HEK293 (cell line): Measurements from ENCODE around the gene PODXL2.

ENCODE experiments used
- CTCF ChIA-PET: fragments of 350-600 bp; formaldehyde crosslinking; extraction: SDS; loops from one replicate; lab custom pipeline; 2021; ENCODE audit warnings: antibody characterized with exemption; lab: Yijun Ruan, JAX
- POLR2A ChIA-PET: fragments of 300-600 bp; formaldehyde crosslinking; extraction: SDS; loops from one replicate; lab custom pipeline; 2020; ENCODE audit warnings: antibody characterized with exemption, inconsistent platforms; lab: Yijun Ruan, JAX
- H3K27ac ChIP-seq: fragments of 200-500 bp; sonication (Bioruptor generic); 2 replicates; pipeline ENCODE4 v1.5.1; 2014; ENCODE audit warnings: low read depth, low read length, control low read depth, inconsistent platforms; ENCODE audit errors: extremely low read depth
- H3K36me3 ChIP-seq, 2 experiments: fragments of 200-500 bp in 1 of 2; sonication (Bioruptor generic) in 1 of 2; 1 replicate in 1 of 2; 2 replicates in 1 of 2; pipeline ENCODE4 v1.5.1; 2014 to 2017; ENCODE audit warnings: inconsistent platforms in 2 of 2, low read length in 2 of 2; ENCODE audit not compliant: control insufficient read depth in 2 of 2, insufficient read depth in 1 of 2
- H3K4me1 ChIP-seq: fragments of 200-500 bp; sonication (Bioruptor generic); 2 replicates; pipeline ENCODE4 v1.5.1; 2014; ENCODE audit warnings: mild to moderate bottlenecking, low read length, inconsistent platforms; ENCODE audit not compliant: control insufficient read depth, insufficient read depth
- H3K4me3 ChIP-seq: 2 replicates; pipeline ENCODE4 v1.5.1; 2011; ENCODE audit warnings: low read depth, mild to moderate bottlenecking, control low read depth, low read length, moderate library complexity
- H3K9me3 ChIP-seq: fragments of 200-500 bp; sonication (Bioruptor generic); 2 replicates; pipeline ENCODE4 v1.5.1; 2014; ENCODE audit warnings: low read depth, low read length, inconsistent platforms; ENCODE audit not compliant: control insufficient read depth, insufficient read depth
- EGR2 ChIP-seq: fragments of 450-650 bp; formaldehyde crosslinking; IDR thresholded peaks from 2 replicates; pipeline ENCODE4 v1.5.1; 2016; ENCODE audit warnings: low read depth, missing biosample characterization, missing genetic modification characterization
- FEZF1 ChIP-seq: fragments of 450-650 bp; formaldehyde crosslinking; IDR thresholded peaks from 2 replicates; pipeline ENCODE4 v1.5.1; 2016; ENCODE audit warnings: missing biosample characterization, missing genetic modification characterization
- ZBTB1 ChIP-seq: fragments of 450-650 bp; formaldehyde crosslinking; IDR thresholded peaks from 2 replicates; pipeline ENCODE4 v1.5.1; 2016; ENCODE audit warnings: missing biosample characterization, missing genetic modification characterization
- ZNF157 ChIP-seq: fragments of 450-650 bp; formaldehyde crosslinking; IDR thresholded peaks from 2 replicates; pipeline ENCODE4 v1.5.1; 2016; ENCODE audit warnings: missing biosample characterization, missing genetic modification characterization
- ZNF2 ChIP-seq: fragments of 450-650 bp; formaldehyde crosslinking; IDR thresholded peaks from 2 replicates; pipeline ENCODE4 v1.5.1; 2016; ENCODE audit warnings: missing biosample characterization, missing genetic modification characterization
- ZNF211 ChIP-seq: fragments of 450-650 bp; formaldehyde crosslinking; IDR thresholded peaks from 2 replicates; pipeline ENCODE4 v1.5.1; 2016; ENCODE audit warnings: low read depth, missing biosample characterization, missing genetic modification characterization
- ZNF221 ChIP-seq: fragments of 450-650 bp; formaldehyde crosslinking; IDR thresholded peaks from 2 replicates; pipeline ENCODE4 v1.5.1; 2017; ENCODE audit warnings: missing biosample characterization, missing genetic modification characterization, borderline replicate concordance
- ZNF274 ChIP-seq, 2 experiments: fragments of 200-500 bp in 1 of 2; fragments of 450-650 bp in 1 of 2; sonication (Bioruptor generic) in 1 of 2; formaldehyde crosslinking in 1 of 2; IDR thresholded peaks; 2 replicates each; pipeline versions ENCODE4 v1.5.1 to v1.6.1; 2014 to 2016; ENCODE audit warnings: borderline replicate concordance in 1 of 2, inconsistent platforms in 1 of 2, low read length in 1 of 2, missing biosample characterization in 1 of 2, missing genetic modification characterization in 1 of 2
- ZNF311 ChIP-seq: fragments of 450-650 bp; formaldehyde crosslinking; IDR thresholded peaks from 2 replicates; pipeline ENCODE4 v1.5.1; 2017; ENCODE audit warnings: missing biosample characterization, missing genetic modification characterization, borderline replicate concordance
- ZNF324 ChIP-seq: fragments of 450-650 bp; formaldehyde crosslinking; IDR thresholded peaks from 2 replicates; pipeline ENCODE4 v1.5.1; 2016; ENCODE audit warnings: missing biosample characterization, missing genetic modification characterization
- ZNF394 ChIP-seq: fragments of 450-650 bp; formaldehyde crosslinking; IDR thresholded peaks from 2 replicates; pipeline ENCODE4 v1.5.1; 2016; ENCODE audit warnings: missing biosample characterization, missing genetic modification characterization, mild to moderate bottlenecking, moderate library complexity, borderline replicate concordance
- ZNF510 ChIP-seq: fragments of 450-650 bp; formaldehyde crosslinking; IDR thresholded peaks from 2 replicates; pipeline ENCODE4 v1.5.1; 2018; ENCODE audit warnings: mild to moderate bottlenecking, missing genetic modification characterization, missing biosample characterization; ENCODE audit not compliant: insufficient replicate concordance
- ZNF549 ChIP-seq: fragments of 450-650 bp; IDR thresholded peaks from 2 replicates; pipeline ENCODE4 v1.5.1; 2018; ENCODE audit warnings: missing biosample characterization, missing genetic modification characterization, mild to moderate bottlenecking, inconsistent platforms, moderate library complexity
- ZNF555 ChIP-seq: fragments of 450-650 bp; formaldehyde crosslinking; conservative IDR thresholded peaks from 2 replicates; pipeline ENCODE4 v1.5.1; 2017; ENCODE audit warnings: missing biosample characterization, mild to moderate bottlenecking, missing genetic modification characterization, inconsistent platforms
- ZNF571 ChIP-seq: fragments of 450-650 bp; formaldehyde crosslinking; IDR thresholded peaks from 2 replicates; pipeline ENCODE4 v1.5.0; 2017; ENCODE audit warnings: missing biosample characterization, missing genetic modification characterization
- ZNF621 ChIP-seq: fragments of 450-650 bp; formaldehyde crosslinking; IDR thresholded peaks from 2 replicates; pipeline ENCODE4 v1.5.1; 2017; ENCODE audit warnings: missing biosample characterization, missing genetic modification characterization
- ZNF664 ChIP-seq: fragments of 450-650 bp; formaldehyde crosslinking; IDR thresholded peaks from 2 replicates; pipeline ENCODE4 v1.5.1; 2016; ENCODE audit warnings: missing biosample characterization, missing genetic modification characterization
- ZNF776 ChIP-seq: fragments of 450-650 bp; formaldehyde crosslinking; IDR thresholded peaks from 2 replicates; pipeline ENCODE4 v1.5.0; 2017; ENCODE audit warnings: missing biosample characterization, missing genetic modification characterization, borderline replicate concordance
- TF ChIP-seq, protein P1 (sequence below): fragments of 450-650 bp; formaldehyde crosslinking; IDR thresholded peaks from 2 replicates; pipeline ENCODE4 v1.5.1; 2016; ENCODE audit warnings: missing biosample characterization, missing genetic modification characterization, borderline replicate concordance
- TF ChIP-seq, protein P2 (sequence below): fragments of 450-650 bp; formaldehyde crosslinking; IDR thresholded peaks from 2 replicates; pipeline ENCODE4 v1.5.1; 2016; ENCODE audit warnings: missing biosample characterization, missing genetic modification characterization
- TF ChIP-seq, protein P3 (sequence below): fragments of 450-650 bp; formaldehyde crosslinking; IDR thresholded peaks from 2 replicates; pipeline ENCODE4 v1.5.1; 2016; ENCODE audit warnings: missing biosample characterization, missing genetic modification characterization, low read depth
- TF ChIP-seq, protein P4 (sequence below): fragments of 450-650 bp; formaldehyde crosslinking; IDR thresholded peaks from 2 replicates; pipeline ENCODE4 v1.5.1; 2016; ENCODE audit warnings: missing biosample characterization, missing genetic modification characterization

Gene PODXL2

DNA sequence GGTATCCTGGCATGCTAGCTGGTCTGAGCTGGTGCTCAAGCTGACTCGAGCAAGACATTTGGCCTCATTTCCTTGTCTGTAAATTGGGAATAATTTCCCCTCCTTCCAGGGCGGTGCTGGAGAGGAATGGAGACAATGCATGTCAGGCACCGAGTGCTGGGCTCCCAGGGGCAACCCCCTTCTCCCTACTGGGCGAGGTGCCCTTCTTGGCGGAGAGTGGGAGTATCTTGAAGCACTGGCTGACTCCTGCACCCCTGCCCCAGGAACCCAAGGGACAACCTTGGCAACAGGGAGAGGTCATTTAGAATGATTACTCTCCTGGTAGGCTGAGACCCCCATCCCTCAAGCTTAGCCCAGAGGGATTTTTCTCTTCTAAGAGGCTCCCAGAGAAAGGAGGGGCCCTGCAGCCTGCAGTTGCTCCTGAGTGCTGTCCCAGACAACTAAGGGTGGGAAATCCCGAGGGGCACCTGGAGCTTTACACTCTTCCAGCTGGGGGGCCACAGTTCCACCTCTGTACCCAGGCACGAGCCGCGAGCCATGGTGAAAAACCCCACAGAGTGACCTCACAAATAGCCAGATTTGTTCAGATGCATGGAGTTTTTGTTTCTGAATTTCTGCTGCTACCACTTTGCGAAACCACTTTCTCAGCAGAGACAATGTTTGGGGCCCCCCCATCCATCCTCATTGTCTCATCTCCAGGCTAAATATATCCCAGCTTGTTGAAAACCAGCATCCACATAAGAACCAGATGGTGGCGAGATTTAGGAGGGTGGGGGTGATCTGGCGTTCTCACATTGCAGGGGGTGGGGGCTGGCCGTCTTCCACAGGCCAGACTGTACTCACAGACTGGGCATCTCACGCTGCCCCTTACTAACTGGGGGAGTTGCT lies 88.6 kb downstream of the PODXL2 start:
- no peaks in the 10 kb centered on the region for H3K4me1 ChIP-seq
- ChIA-PET POLR2A (no interaction called here), CTCF (interaction anchor here (0.6 to 0.7 kb wide), 2 partner anchors 12 to 172 kb away, joined by 3 read pairs; no protein-coding TSS in a partner anchor)
- H3K9me3 ChIP-seq, result no peaks in the 10 kb centered on the region
- TF ChIP-seq ZNF221 (no peak), ZNF571 (tag by site-specific recombination) (no peak), ZNF394 (tag by site-specific recombination) (no peak), FEZF1 (tag by site-specific recombination) (no peak), ZNF510 (no peak), ZNF324 (tag by site-specific recombination) (no peak)
- TF ChIP-seq, protein P1, sequence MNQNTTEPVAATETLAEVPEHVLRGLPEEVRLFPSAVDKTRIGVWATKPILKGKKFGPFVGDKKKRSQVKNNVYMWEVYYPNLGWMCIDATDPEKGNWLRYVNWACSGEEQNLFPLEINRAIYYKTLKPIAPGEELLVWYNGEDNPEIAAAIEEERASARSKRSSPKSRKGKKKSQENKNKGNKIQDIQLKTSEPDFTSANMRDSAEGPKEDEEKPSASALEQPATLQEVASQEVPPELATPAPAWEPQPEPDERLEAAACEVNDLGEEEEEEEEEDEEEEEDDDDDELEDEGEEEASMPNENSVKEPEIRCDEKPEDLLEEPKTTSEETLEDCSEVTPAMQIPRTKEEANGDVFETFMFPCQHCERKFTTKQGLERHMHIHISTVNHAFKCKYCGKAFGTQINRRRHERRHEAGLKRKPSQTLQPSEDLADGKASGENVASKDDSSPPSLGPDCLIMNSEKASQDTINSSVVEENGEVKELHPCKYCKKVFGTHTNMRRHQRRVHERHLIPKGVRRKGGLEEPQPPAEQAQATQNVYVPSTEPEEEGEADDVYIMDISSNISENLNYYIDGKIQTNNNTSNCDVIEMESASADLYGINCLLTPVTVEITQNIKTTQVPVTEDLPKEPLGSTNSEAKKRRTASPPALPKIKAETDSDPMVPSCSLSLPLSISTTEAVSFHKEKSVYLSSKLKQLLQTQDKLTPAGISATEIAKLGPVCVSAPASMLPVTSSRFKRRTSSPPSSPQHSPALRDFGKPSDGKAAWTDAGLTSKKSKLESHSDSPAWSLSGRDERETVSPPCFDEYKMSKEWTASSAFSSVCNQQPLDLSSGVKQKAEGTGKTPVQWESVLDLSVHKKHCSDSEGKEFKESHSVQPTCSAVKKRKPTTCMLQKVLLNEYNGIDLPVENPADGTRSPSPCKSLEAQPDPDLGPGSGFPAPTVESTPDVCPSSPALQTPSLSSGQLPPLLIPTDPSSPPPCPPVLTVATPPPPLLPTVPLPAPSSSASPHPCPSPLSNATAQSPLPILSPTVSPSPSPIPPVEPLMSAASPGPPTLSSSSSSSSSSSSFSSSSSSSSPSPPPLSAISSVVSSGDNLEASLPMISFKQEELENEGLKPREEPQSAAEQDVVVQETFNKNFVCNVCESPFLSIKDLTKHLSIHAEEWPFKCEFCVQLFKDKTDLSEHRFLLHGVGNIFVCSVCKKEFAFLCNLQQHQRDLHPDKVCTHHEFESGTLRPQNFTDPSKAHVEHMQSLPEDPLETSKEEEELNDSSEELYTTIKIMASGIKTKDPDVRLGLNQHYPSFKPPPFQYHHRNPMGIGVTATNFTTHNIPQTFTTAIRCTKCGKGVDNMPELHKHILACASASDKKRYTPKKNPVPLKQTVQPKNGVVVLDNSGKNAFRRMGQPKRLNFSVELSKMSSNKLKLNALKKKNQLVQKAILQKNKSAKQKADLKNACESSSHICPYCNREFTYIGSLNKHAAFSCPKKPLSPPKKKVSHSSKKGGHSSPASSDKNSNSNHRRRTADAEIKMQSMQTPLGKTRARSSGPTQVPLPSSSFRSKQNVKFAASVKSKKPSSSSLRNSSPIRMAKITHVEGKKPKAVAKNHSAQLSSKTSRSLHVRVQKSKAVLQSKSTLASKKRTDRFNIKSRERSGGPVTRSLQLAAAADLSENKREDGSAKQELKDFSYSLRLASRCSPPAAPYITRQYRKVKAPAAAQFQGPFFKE, result no peak
- TF ChIP-seq, protein P2, sequence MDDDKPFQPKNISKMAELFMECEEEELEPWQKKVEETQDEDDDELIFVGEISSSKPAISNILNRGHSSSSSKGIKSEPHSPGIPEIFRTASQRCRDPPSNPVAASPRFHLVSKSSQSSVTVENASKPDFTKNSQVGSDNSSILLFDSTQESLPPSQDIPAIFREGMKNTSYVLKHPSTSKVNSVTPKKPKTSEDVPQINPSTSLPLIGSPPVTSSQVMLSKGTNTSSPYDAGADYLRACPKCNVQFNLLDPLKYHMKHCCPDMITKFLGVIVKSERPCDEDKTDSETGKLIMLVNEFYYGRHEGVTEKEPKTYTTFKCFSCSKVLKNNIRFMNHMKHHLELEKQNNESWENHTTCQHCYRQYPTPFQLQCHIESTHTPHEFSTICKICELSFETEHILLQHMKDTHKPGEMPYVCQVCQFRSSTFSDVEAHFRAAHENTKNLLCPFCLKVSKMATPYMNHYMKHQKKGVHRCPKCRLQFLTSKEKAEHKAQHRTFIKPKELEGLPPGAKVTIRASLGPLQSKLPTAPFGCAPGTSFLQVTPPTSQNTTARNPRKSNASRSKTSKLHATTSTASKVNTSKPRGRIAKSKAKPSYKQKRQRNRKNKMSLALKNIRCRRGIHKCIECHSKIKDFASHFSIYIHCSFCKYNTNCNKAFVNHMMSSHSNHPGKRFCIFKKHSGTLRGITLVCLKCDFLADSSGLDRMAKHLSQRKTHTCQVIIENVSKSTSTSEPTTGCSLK (tag by site-specific recombination), result no peak
- H3K36me3 ChIP-seq, result no peaks in the 10 kb centered on the region
- no peak overlapping the region for H3K4me3 ChIP-seq
- no peak overlapping the region for H3K27ac ChIP-seq

DNA sequence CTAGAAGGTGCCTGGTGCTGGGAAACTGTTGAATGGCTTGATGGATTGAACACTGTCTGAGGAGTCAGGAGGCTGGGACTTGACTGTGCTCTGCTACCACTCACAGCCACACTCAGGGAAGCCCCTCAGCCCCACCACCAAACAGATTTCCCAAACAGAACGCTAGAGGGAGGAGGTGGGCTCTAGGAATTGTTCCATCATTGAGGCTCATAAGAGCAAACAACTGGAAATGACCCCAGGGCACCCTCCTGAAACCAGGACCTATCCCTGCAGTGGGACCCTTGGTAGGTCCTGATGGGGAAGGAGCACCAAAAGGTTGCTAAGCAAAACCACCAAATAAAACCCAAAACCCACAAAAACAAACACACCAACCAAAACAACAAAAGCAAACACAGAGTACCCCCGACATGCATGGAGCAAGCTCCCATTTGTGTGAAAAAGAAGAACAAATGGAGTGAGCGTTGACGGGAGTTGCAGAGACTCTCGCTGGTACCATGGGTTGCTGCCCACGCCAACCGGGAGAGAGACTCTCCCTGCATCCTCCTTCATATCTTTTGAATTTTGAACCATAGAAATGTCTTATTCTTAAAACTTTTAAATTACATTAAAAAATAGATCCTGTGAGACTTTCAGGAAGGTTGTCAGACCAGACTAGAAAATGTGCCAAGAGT lies 89.4 kb downstream of the PODXL2 start:
- Histone ChIP-seq H3K27ac (no peak overlapping the region), H3K4me1 (no peaks in the 10 kb centered on the region), H3K36me3 (no peaks in the 10 kb centered on the region), H3K4me3 (no peak overlapping the region), H3K9me3 (no peaks in the 10 kb centered on the region)
- POLR2A ChIA-PET, result no interaction called here
- CTCF ChIA-PET, result no interaction called here
- no peak for TF ChIP-seq ZNF555 (tag by site-specific recombination)
- no peak for TF ChIP-seq ZNF549 (tag by site-specific recombination)
- TF ChIP-seq EGR2, result no peak
- TF ChIP-seq, protein P3, sequence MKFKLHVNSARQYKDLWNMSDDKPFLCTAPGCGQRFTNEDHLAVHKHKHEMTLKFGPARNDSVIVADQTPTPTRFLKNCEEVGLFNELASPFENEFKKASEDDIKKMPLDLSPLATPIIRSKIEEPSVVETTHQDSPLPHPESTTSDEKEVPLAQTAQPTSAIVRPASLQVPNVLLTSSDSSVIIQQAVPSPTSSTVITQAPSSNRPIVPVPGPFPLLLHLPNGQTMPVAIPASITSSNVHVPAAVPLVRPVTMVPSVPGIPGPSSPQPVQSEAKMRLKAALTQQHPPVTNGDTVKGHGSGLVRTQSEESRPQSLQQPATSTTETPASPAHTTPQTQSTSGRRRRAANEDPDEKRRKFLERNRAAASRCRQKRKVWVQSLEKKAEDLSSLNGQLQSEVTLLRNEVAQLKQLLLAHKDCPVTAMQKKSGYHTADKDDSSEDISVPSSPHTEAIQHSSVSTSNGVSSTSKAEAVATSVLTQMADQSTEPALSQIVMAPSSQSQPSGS (tag by site-specific recombination), result no peak
- TF ChIP-seq ZNF157 (tag by site-specific recombination), result no peak
- TF ChIP-seq ZNF776 (tag by site-specific recombination), result no peak
- no peak for TF ChIP-seq ZNF274 (IDR thresholded peaks at IDR 0.05; ENCODE audit: low read length)
- TF ChIP-seq ZNF274 (tag by site-specific recombination; IDR thresholded peaks at IDR 0.05; ENCODE audit: borderline replicate concordance), result no peak
- no peak for TF ChIP-seq ZNF2 (tag by site-specific recombination)
- TF ChIP-seq ZNF664 (tag by site-specific recombination), result no peak
- TF ChIP-seq, protein P4, sequence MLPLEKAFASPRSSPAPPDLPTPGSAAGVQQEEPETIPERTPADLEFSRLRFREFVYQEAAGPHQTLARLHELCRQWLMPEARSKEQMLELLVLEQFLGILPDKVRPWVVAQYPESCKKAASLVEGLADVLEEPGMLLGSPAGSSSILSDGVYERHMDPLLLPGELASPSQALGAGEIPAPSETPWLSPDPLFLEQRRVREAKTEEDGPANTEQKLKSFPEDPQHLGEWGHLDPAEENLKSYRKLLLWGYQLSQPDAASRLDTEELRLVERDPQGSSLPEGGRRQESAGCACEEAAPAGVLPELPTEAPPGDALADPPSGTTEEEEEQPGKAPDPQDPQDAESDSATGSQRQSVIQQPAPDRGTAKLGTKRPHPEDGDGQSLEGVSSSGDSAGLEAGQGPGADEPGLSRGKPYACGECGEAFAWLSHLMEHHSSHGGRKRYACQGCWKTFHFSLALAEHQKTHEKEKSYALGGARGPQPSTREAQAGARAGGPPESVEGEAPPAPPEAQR (tag by site-specific recombination), result no peak
- TF ChIP-seq ZNF211 (tag by site-specific recombination), result no peak
- no peak for TF ChIP-seq ZNF311
- no peak for TF ChIP-seq ZBTB1 (tag by site-specific recombination)
- no peak for TF ChIP-seq ZNF621 (tag by site-specific recombination)
